A673 (cell line): ENCODE data around the gene FOXD4L6.
"Not testable (repeated sequence)": the region's sequence is repeated elsewhere in the genome, so short reads cannot be mapped to it uniquely, and the experiment has no call there.

Experiments
- EZH2 ChIP-seq: fragments of 200-600 bp; sonication (generic); IDR thresholded peaks from 2 replicates; pipeline ENCODE4 v1.6.1; 2017; ENCODE audit warnings: borderline replicate concordance, low read depth, mild to moderate bottlenecking, mixed read lengths, antibody characterized with exemption, low read length; ENCODE audit not compliant: poor library complexity, severe bottlenecking
- TF ChIP-seq, protein P1 (sequence below): fragments of 300-800, 200-600 bp; sonication (generic); conservative IDR thresholded peaks from 2 replicates; pipeline ENCODE4 v1.5.1; 2017; ENCODE audit warnings: low read depth, mild to moderate bottlenecking, antibody characterized with exemption, low read length, moderate library complexity, mixed read lengths

DNA sequence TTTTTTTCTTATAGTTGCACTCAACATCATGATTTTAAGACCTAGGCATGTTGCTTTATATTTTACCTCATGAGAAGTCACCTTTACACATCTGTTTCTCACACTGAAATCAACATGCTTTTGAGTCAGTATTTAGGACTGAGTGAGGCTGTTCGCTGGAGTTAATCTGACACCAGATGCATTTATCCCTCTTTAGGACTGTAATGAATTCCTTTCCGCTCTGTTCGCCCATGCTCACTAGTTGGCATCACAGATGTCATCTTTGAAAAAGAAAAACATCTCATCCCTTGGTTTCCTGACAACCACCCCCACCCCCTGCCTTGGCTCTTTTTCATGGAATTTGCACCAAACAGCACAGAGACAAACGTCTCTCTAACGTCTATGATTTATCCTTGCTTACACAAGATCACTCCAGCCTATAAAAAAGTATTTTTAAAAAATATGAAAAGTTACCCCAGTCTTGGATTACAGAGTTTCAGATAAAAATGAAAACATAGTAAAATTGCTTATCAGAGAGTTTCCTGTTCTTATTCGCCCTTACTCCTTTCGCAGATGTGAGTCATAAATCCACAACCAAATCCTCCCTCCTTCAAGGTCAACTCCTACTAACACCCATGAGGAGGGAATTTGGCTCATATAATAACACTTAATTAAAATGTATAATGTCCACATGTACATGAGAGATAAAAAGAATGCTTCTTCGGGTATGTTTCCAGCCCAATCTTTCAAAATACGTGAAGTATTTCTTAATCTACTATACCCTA lies 34.3 kb downstream of the FOXD4L6 start:
- TF ChIP-seq, protein P1, sequence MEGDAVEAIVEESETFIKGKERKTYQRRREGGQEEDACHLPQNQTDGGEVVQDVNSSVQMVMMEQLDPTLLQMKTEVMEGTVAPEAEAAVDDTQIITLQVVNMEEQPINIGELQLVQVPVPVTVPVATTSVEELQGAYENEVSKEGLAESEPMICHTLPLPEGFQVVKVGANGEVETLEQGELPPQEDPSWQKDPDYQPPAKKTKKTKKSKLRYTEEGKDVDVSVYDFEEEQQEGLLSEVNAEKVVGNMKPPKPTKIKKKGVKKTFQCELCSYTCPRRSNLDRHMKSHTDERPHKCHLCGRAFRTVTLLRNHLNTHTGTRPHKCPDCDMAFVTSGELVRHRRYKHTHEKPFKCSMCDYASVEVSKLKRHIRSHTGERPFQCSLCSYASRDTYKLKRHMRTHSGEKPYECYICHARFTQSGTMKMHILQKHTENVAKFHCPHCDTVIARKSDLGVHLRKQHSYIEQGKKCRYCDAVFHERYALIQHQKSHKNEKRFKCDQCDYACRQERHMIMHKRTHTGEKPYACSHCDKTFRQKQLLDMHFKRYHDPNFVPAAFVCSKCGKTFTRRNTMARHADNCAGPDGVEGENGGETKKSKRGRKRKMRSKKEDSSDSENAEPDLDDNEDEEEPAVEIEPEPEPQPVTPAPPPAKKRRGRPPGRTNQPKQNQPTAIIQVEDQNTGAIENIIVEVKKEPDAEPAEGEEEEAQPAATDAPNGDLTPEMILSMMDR, result not testable (repeated sequence)
- TF ChIP-seq EZH2, result not testable (repeated sequence)
